GM18502 (cell line): Measurements from ENCODE around the gene COQ5.

ENCODE experiments used
- ATAC-seq: cut with Tn5 transposase; IDR thresholded peaks from one replicate; pipeline ENCODE4 v1.9.1; 2021; ENCODE audit warnings: mild to moderate bottlenecking; ENCODE audit not compliant: unreplicated experiment, poor library complexity

The COQ5 gene

GRCh38 chr12:120460157-120460556, 68.8 kb downstream of the COQ5 start:
- ATAC-seq = no peak

GRCh38 chr12:120457133-120457532, 71.8 kb downstream of the COQ5 start:
- no peak for ATAC-seq

- ATAC-seq = no peak
Observed at GRCh38 chr12:120455302-120455701, 73.7 kb downstream of the COQ5 start.

- ATAC-seq = no peak
Observed at GRCh38 chr12:120453977-120454376, 75.0 kb downstream of the COQ5 start.
